Neural progenitor cell (in vitro differentiated cells): ENCODE measurements around the gene SMAD6. TPM values are rescaled to one million over a fixed set of nuclear protein-coding genes. Genes with fewer than 3 reads are reported as not detected.

Source experiments
- DNase-seq: peaks from one replicate; pipeline ENCODE4 v3.0.0-alpha.2; 2016; ENCODE audit warnings: low spot score
- H2AFZ ChIP-seq: fragments of 200-600 bp; sonication (generic); replicated peaks from 2 replicates; pipeline ENCODE4 v1.6.1; 2016; ENCODE audit warnings: antibody characterized with exemption
- H3F3A ChIP-seq: fragments of 200-600 bp; sonication (generic); 2 replicates; pipeline ENCODE4 v1.6.1; 2016; ENCODE audit warnings: antibody characterized with exemption, low read depth
- H3K27ac ChIP-seq: fragments of 200-600 bp; sonication (generic); 2 replicates; pipeline ENCODE4 v1.5.1; 2016; ENCODE audit warnings: mild to moderate bottlenecking
- H3K27me3 ChIP-seq: fragments of 200-600 bp; sonication (generic); 2 replicates; pipeline ENCODE4 v1.6.1; 2016; ENCODE audit warnings: mild to moderate bottlenecking, moderate library complexity
- H3K36me3 ChIP-seq: fragments of 200-600 bp; sonication (generic); 2 replicates; pipeline ENCODE4 v1.5.1; 2016
- H3K4me1 ChIP-seq: fragments of 200-600 bp; sonication (generic); 2 replicates; pipeline ENCODE4 v1.6.1; 2016; ENCODE audit warnings: mixed run types
- H3K4me2 ChIP-seq: fragments of 200-600 bp; sonication (generic); 2 replicates; pipeline ENCODE4 v1.6.1; 2016
- H3K4me3 ChIP-seq: fragments of 200-600 bp; sonication (generic); 2 replicates; pipeline ENCODE4 v1.5.1; 2016
- H3K79me2 ChIP-seq: fragments of 200-600 bp; sonication (generic); 2 replicates; pipeline ENCODE4 v1.6.1; 2016; ENCODE audit warnings: low read depth
- H3K9ac ChIP-seq: fragments of 200-600 bp; sonication (generic); 2 replicates; pipeline ENCODE4 v1.6.1; 2016
- H3K9me3 ChIP-seq: fragments of 200-600 bp; sonication (generic); 2 replicates; pipeline ENCODE4 v1.5.1; 2016; ENCODE audit warnings: low read depth
- H4K20me1 ChIP-seq: fragments of 200-600 bp; sonication (generic); 2 replicates; pipeline ENCODE4 v1.6.1; 2016; ENCODE audit warnings: low read depth
- H3K27ac Mint-ChIP-seq: 3 replicates; pipeline ENCODE4 v1.8.0; 2021; ENCODE audit warnings: mixed read lengths
- H3K27me3 Mint-ChIP-seq: 2 replicates; pipeline ENCODE4 v1.8.0; 2022; ENCODE audit warnings: low read depth, mild to moderate bottlenecking, inconsistent platforms, moderate library complexity, mixed read lengths; ENCODE audit not compliant: insufficient read depth
- H3K36me3 Mint-ChIP-seq: 3 replicates; pipeline ENCODE4 v1.8.0; 2021; ENCODE audit warnings: mixed read lengths
- H3K4me1 Mint-ChIP-seq: 3 replicates; pipeline ENCODE4 v1.8.0; 2021; ENCODE audit warnings: mixed read lengths
- H3K4me3 Mint-ChIP-seq: 3 replicates; pipeline ENCODE4 v1.8.0; 2021; ENCODE audit warnings: mild to moderate bottlenecking, moderate library complexity, mixed read lengths
- H3K9me3 Mint-ChIP-seq: 3 replicates; pipeline ENCODE4 v1.8.0; 2020; ENCODE audit warnings: mixed read lengths
- CTCF ChIP-seq: fragments of 200-600 bp; sonication (generic); IDR thresholded peaks from 2 replicates; pipeline ENCODE4 v1.5.1; 2017; ENCODE audit warnings: antibody characterized with exemption, mild to moderate bottlenecking
- EZH2 ChIP-seq: fragments of 200-600 bp; sonication (generic); IDR thresholded peaks from 2 replicates; pipeline ENCODE4 v1.6.1; 2017; ENCODE audit warnings: antibody characterized with exemption, mild to moderate bottlenecking, moderate library complexity
- EZH2phosphoT487 ChIP-seq: fragments of 200-600 bp; sonication (generic); IDR thresholded peaks from 2 replicates; pipeline ENCODE4 v1.6.1; 2017; ENCODE audit warnings: antibody characterized with exemption
- total RNA-seq: library from RNA; depleted of rRNA; stranded (reverse); fragments of >200 nt; gene quantifications from 2 replicates; pipeline ENCODE4 v1.2.3, GENCODE V29; 2015; ENCODE audit warnings: low replicate concordance

The SMAD6 gene
- total RNA-seq, 1 donor from 2014 or later: 3.4 TPM

- H3K27ac ChIP-seq: no peak overlapping the region
- Mint-ChIP-seq H3K27me3 (peaks cover 4% of the 10 kb centered on the region), H3K4me1 (peaks cover 34% of the 10 kb centered on the region), H3K4me3 (no peak overlapping the region), H3K27ac (peak overlapping the region; percentile 96), H3K36me3 (peaks cover 2% of the 10 kb centered on the region), H3K9me3 (peaks cover 2% of the 10 kb centered on the region)
- no peak overlapping the region for H3K9ac ChIP-seq
- no peaks in the 10 kb centered on the region for H3F3A ChIP-seq
- no peaks in the 10 kb centered on the region for H3K27me3 ChIP-seq
- H3K4me3 ChIP-seq: no peak overlapping the region
- H3K36me3 ChIP-seq: no peaks in the 10 kb centered on the region
- no peaks in the 10 kb centered on the region for H3K79me2 ChIP-seq
- no peak overlapping the region for H3K4me2 ChIP-seq
- H4K20me1 ChIP-seq: no peaks in the 10 kb centered on the region
- TF ChIP-seq EZH2phosphoT487 (no peak), EZH2 (no peak), CTCF (no peak)
- no peak for DNase-seq
- peaks cover 17% of the 10 kb centered on the region for H3K4me1 ChIP-seq
- no peak overlapping the region for H2AFZ ChIP-seq
- no peaks in the 10 kb centered on the region for H3K9me3 ChIP-seq
Observed at GRCh38 chr15:66761726-66762595, 59.9 kb downstream of the SMAD6 start.

- Histone ChIP-seq H3K9me3 (no peaks in the 10 kb centered on the region), H3K4me2 (no peak overlapping the region), H3K4me3 (no peak overlapping the region), H3K27ac (no peak overlapping the region), H3K27me3 (no peaks in the 10 kb centered on the region), H4K20me1 (no peaks in the 10 kb centered on the region), H3K9ac (no peak overlapping the region), H2AFZ (no peak overlapping the region), H3F3A (no peaks in the 10 kb centered on the region), H3K36me3 (no peaks in the 10 kb centered on the region), H3K4me1 (peaks cover 17% of the 10 kb centered on the region), H3K79me2 (no peaks in the 10 kb centered on the region)
- H3K4me1 Mint-ChIP-seq: peaks cover 32% of the 10 kb centered on the region
- H3K27me3 Mint-ChIP-seq: peaks cover 4% of the 10 kb centered on the region
- no peak overlapping the region for H3K4me3 Mint-ChIP-seq
- H3K36me3 Mint-ChIP-seq: no peaks in the 10 kb centered on the region
- no peaks in the 10 kb centered on the region for H3K9me3 Mint-ChIP-seq
- TF ChIP-seq CTCF (no peak), EZH2phosphoT487 (no peak), EZH2 (no peak)
- no peak overlapping the region for H3K27ac Mint-ChIP-seq
- DNase-seq: no peak
Observed at GRCh38 chr15:66763186-66764071, 61.4 kb downstream of the SMAD6 start.

GRCh38 chr15:66764072-66764786, 62.2 kb downstream of the SMAD6 start:
- no peak overlapping the region for H3K4me2 ChIP-seq
- no peaks in the 10 kb centered on the region for H3K79me2 ChIP-seq
- Mint-ChIP-seq H3K4me3 (no peak overlapping the region), H3K36me3 (no peaks in the 10 kb centered on the region), H3K27me3 (peaks cover 4% of the 10 kb centered on the region), H3K4me1 (peaks cover 32% of the 10 kb centered on the region), H3K9me3 (no peaks in the 10 kb centered on the region), H3K27ac (no peak overlapping the region)
- peaks cover 17% of the 10 kb centered on the region for H3K4me1 ChIP-seq
- no peak overlapping the region for H3K9ac ChIP-seq
- no peak for DNase-seq
- no peak overlapping the region for H3K4me3 ChIP-seq
- no peaks in the 10 kb centered on the region for H4K20me1 ChIP-seq
- no peaks in the 10 kb centered on the region for H3K9me3 ChIP-seq
- no peak overlapping the region for H2AFZ ChIP-seq
- TF ChIP-seq EZH2phosphoT487 (no peak), EZH2 (no peak), CTCF (no peak)
- no peaks in the 10 kb centered on the region for H3K27me3 ChIP-seq
- H3K36me3 ChIP-seq: no peaks in the 10 kb centered on the region
- H3K27ac ChIP-seq: no peak overlapping the region
- H3F3A ChIP-seq: no peaks in the 10 kb centered on the region
